ENCODE measurements around the gene PRDM16. TPM values are rescaled to one million over a fixed set of nuclear protein-coding genes. Genes with fewer than 3 reads are reported as not detected.

Gene PRDM16
- total and polyA plus RNA-seq, 2 experiments from 2014 or later: 0.14 to 0.16 TPM

DNA sequence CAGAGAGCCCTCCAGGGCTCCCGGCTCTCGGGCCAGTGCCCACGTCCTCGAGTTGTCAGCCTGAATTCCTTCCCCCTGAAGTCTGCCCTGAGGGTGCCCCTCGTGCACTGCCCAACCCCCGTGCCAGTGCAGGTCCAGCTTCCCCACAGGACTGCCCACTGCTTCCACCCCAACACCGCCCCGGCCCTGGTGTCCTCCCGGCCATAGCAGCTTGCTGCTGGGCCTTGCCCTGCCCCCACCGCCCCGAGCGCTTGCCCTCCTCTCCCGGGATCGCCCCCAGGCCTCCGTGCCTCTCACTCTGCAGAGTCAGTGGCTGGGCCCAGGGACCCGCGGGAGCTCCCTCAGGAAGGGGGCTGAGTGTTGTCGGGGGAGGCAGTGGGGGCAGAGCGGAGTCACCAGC lies 361.4 kb downstream of the PRDM16 start:
- Histone ChIP-seq H3K27me3 (ENCODE audit: insufficient read depth) (no peaks in the 10 kb centered on the region), H3K4me3 (no peak overlapping the region), H3F3A (replicated peaks; ENCODE audit: low read depth) (no peaks in the 10 kb centered on the region), H3K36me3 (ENCODE audit: insufficient read depth) (no peaks in the 10 kb centered on the region), H3K4me2 (no peak overlapping the region), H3K27ac (ENCODE audit: low read depth) (no peak overlapping the region), H3K79me2 (replicated peaks; ENCODE audit: insufficient read depth) (no peaks in the 10 kb centered on the region), H4K20me1 (replicated peaks; ENCODE audit: insufficient read depth) (no peaks in the 10 kb centered on the region), H3K9me2 (ENCODE audit: insufficient read depth) (no peaks in the 10 kb centered on the region), H3K4me1 (ENCODE audit: insufficient read depth) (no peaks in the 10 kb centered on the region), H2AFZ (no peak overlapping the region)
- H3K27ac Mint-ChIP-seq: no peak overlapping the region
- ATAC-seq (no peak), DNase-seq (ENCODE audit: low spot score) (no peak)
- H3K9me3 Mint-ChIP-seq: no peaks in the 10 kb centered on the region
- no peak overlapping the region for H3K4me3 Mint-ChIP-seq
- peaks cover 7% of the 10 kb centered on the region for H3K27me3 Mint-ChIP-seq (ENCODE audit: insufficient read depth, low read depth, poor library complexity)
- H3K4me1 Mint-ChIP-seq: peaks cover 8% of the 10 kb centered on the region; the same call in 2 of the 3 replicates
- no peaks in the 10 kb centered on the region for H3K36me3 Mint-ChIP-seq (ENCODE audit: low read depth)
- TF ChIP-seq, protein P1, sequence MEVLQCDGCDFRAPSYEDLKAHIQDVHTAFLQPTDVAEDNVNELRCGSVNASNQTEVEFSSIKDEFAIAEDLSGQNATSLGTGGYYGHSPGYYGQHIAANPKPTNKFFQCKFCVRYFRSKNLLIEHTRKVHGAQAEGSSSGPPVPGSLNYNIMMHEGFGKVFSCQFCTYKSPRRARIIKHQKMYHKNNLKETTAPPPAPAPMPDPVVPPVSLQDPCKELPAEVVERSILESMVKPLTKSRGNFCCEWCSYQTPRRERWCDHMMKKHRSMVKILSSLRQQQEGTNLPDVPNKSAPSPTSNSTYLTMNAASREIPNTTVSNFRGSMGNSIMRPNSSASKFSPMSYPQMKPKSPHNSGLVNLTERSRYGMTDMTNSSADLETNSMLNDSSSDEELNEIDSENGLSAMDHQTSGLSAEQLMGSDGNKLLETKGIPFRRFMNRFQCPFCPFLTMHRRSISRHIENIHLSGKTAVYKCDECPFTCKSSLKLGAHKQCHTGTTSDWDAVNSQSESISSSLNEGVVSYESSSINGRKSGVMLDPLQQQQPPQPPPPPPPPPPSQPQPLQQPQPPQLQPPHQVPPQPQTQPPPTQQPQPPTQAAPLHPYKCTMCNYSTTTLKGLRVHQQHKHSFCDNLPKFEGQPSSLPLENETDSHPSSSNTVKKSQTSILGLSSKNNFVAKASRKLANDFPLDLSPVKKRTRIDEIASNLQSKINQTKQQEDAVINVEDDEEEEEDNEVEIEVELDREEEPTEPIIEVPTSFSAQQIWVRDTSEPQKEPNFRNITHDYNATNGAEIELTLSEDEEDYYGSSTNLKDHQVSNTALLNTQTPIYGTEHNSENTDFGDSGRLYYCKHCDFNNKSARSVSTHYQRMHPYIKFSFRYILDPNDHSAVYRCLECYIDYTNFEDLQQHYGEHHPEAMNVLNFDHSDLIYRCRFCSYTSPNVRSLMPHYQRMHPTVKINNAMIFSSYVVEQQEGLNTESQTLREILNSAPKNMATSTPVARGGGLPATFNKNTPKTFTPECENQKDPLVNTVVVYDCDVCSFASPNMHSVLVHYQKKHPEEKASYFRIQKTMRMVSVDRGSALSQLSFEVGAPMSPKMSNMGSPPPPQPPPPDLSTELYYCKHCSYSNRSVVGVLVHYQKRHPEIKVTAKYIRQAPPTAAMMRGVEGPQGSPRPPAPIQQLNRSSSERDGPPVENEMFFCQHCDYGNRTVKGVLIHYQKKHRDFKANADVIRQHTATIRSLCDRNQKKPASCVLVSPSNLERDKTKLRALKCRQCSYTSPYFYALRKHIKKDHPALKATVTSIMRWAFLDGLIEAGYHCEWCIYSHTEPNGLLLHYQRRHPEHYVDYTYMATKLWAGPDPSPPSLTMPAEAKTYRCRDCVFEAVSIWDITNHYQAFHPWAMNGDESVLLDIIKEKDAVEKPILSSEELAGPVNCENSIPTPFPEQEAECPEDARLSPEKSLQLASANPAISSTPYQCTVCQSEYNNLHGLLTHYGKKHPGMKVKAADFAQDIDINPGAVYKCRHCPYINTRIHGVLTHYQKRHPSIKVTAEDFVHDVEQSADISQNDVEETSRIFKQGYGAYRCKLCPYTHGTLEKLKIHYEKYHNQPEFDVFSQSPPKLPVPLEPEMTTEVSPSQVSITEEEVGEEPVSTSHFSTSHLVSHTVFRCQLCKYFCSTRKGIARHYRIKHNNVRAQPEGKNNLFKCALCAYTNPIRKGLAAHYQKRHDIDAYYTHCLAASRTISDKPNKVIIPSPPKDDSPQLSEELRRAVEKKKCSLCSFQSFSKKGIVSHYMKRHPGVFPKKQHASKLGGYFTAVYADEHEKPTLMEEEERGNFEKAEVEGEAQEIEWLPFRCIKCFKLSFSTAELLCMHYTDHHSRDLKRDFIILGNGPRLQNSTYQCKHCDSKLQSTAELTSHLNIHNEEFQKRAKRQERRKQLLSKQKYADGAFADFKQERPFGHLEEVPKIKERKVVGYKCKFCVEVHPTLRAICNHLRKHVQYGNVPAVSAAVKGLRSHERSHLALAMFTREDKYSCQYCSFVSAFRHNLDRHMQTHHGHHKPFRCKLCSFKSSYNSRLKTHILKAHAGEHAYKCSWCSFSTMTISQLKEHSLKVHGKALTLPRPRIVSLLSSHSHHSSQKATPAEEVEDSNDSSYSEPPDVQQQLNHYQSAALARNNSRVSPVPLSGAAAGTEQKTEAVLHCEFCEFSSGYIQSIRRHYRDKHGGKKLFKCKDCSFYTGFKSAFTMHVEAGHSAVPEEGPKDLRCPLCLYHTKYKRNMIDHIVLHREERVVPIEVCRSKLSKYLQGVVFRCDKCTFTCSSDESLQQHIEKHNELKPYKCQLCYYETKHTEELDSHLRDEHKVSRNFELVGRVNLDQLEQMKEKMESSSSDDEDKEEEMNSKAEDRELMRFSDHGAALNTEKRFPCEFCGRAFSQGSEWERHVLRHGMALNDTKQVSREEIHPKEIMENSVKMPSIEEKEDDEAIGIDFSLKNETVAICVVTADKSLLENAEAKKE (CRISPR knock-in tag; IDR thresholded peaks at IDR 0.05): no peak
- TF ChIP-seq STAT1 (IDR thresholded peaks at IDR 0.05; ENCODE audit: unreplicated experiment) (no peak), CREB1 (CRISPR knock-in tag; IDR thresholded peaks at IDR 0.05; ENCODE audit: low read depth) (no peak), NANOG (IDR thresholded peaks at IDR 0.05; ENCODE audit: borderline replicate concordance) (no peak), JUNB (IDR thresholded peaks at IDR 0.05; ENCODE audit: unreplicated experiment) (no peak), POLR2AphosphoS5 (IDR thresholded peaks at IDR 0.05; ENCODE audit: low read depth) (no peak), ZNF114 (CRISPR knock-in tag; IDR thresholded peaks at IDR 0.05) (no peak), EZH2phosphoT487 (IDR thresholded peaks at IDR 0.05; ENCODE audit: unreplicated experiment) (no peak), ZNF331 (CRISPR knock-in tag; IDR thresholded peaks at IDR 0.05; ENCODE audit: low read depth) (no peak), EZH2 (IDR thresholded peaks at IDR 0.05; ENCODE audit: low read depth, unreplicated experiment) (no peak)
- TF ChIP-seq, protein P2, sequence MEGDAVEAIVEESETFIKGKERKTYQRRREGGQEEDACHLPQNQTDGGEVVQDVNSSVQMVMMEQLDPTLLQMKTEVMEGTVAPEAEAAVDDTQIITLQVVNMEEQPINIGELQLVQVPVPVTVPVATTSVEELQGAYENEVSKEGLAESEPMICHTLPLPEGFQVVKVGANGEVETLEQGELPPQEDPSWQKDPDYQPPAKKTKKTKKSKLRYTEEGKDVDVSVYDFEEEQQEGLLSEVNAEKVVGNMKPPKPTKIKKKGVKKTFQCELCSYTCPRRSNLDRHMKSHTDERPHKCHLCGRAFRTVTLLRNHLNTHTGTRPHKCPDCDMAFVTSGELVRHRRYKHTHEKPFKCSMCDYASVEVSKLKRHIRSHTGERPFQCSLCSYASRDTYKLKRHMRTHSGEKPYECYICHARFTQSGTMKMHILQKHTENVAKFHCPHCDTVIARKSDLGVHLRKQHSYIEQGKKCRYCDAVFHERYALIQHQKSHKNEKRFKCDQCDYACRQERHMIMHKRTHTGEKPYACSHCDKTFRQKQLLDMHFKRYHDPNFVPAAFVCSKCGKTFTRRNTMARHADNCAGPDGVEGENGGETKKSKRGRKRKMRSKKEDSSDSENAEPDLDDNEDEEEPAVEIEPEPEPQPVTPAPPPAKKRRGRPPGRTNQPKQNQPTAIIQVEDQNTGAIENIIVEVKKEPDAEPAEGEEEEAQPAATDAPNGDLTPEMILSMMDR (conservative IDR thresholded peaks at IDR 0.05; ENCODE audit: low read depth in 2 of 2): no peak
- TF ChIP-seq, protein P3, sequence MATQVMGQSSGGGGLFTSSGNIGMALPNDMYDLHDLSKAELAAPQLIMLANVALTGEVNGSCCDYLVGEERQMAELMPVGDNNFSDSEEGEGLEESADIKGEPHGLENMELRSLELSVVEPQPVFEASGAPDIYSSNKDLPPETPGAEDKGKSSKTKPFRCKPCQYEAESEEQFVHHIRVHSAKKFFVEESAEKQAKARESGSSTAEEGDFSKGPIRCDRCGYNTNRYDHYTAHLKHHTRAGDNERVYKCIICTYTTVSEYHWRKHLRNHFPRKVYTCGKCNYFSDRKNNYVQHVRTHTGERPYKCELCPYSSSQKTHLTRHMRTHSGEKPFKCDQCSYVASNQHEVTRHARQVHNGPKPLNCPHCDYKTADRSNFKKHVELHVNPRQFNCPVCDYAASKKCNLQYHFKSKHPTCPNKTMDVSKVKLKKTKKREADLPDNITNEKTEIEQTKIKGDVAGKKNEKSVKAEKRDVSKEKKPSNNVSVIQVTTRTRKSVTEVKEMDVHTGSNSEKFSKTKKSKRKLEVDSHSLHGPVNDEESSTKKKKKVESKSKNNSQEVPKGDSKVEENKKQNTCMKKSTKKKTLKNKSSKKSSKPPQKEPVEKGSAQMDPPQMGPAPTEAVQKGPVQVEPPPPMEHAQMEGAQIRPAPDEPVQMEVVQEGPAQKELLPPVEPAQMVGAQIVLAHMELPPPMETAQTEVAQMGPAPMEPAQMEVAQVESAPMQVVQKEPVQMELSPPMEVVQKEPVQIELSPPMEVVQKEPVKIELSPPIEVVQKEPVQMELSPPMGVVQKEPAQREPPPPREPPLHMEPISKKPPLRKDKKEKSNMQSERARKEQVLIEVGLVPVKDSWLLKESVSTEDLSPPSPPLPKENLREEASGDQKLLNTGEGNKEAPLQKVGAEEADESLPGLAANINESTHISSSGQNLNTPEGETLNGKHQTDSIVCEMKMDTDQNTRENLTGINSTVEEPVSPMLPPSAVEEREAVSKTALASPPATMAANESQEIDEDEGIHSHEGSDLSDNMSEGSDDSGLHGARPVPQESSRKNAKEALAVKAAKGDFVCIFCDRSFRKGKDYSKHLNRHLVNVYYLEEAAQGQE (IDR thresholded peaks at IDR 0.05; ENCODE audit: unreplicated experiment): no peak
- TF ChIP-seq, protein P4, sequence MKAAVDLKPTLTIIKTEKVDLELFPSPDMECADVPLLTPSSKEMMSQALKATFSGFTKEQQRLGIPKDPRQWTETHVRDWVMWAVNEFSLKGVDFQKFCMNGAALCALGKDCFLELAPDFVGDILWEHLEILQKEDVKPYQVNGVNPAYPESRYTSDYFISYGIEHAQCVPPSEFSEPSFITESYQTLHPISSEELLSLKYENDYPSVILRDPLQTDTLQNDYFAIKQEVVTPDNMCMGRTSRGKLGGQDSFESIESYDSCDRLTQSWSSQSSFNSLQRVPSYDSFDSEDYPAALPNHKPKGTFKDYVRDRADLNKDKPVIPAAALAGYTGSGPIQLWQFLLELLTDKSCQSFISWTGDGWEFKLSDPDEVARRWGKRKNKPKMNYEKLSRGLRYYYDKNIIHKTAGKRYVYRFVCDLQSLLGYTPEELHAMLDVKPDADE (IDR thresholded peaks at IDR 0.05): no peak

Data from GM23338 (cell line).